ENCODE measurements around the gene INSR.
"Not testable (repeated sequence)": the region's sequence is repeated elsewhere in the genome, so short reads cannot be mapped to it uniquely, and the experiment has no call there.

DNA sequence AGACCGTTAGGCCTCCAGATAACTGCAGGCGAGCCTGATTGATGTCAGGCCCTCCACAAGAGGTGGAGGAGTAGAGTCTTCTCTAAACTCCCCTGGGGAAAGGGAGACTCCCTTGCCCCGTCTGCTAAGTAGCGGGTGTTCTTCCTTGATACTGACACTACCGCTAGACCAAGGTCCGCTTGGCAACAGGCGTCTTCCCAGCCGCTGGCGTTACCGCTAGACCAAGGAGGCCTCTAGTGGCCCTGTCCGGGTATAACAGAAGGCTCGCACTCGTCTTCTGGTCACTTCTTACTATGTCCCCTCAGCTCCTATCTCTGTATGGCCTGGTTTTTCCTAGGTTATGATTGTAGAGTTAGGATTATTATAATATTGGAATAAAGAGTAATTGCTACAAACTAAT, 227.1 kb downstream of the INSR start:
- TF ChIP-seq CTCF, SMC3, USF2 (IDR thresholded peaks at IDR 0.05): not testable (repeated sequence)

Measured in A549 (cell line).